Measurements from ENCODE around the gene L3MBTL4.

L3MBTL4 gene

DNA sequence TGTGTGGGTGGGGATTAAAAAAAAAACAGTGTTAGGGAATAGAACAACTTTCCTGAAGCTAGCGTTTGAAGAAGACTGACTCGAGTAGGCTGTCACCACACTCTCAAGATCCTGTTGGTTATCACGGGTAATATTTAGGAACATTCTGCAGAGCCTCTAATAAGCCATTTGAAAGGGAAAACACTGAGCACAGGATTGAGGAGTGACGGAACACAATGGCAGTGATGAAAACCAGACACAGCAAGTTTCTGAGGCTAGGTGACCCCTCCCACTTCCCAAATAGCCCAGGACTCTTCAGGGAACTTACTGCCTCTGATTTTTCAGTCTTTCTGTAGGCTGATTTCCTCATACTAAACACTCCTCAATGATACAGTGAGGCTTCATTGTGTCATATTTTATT lies 431.2 kb downstream of the L3MBTL4 start:
- no peak for DNase-seq (ENCODE audit: low read depth)

DNA sequence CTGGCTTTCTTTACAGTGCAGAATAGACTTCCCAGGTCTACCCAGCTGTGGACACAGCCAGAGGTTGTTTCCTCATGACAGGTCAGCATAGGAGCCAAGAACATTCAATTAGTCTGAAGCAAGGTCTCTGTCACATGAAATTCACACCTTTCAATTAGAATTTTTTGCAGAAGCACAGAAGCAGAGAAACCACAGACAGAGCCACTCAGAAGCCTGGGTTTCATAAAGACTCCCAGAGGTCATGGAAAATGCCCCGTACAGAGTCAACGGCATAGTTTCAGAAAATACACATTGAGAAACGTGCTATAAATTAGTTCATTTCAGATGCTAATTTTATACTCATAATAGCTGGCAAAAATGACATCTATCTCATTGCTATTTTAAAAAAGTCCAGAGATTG lies 432.4 kb downstream of the L3MBTL4 start:
- DNase-seq (ENCODE audit: low read depth): no peak

DNA sequence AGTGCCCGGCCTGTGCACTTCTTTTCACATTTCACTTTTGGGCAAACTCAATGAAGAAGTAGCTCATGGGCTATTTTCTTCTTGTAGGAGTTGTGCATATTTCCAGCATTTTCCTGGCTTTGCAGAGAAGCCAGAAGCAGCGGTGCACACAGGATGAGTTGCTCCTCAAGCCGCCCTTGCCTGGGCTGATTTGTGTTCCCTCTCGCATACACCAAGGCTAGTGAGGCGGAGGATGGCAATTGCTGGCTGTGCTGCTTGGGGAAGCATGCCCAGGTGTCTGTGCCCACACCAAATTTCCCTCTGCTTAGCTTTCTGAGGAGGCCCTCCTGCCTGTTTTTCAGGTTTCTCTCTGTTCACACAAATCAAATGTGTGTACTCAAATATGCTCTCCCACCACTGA lies 434.0 kb downstream of the L3MBTL4 start:
- no peak for DNase-seq (ENCODE audit: low read depth)

DNA sequence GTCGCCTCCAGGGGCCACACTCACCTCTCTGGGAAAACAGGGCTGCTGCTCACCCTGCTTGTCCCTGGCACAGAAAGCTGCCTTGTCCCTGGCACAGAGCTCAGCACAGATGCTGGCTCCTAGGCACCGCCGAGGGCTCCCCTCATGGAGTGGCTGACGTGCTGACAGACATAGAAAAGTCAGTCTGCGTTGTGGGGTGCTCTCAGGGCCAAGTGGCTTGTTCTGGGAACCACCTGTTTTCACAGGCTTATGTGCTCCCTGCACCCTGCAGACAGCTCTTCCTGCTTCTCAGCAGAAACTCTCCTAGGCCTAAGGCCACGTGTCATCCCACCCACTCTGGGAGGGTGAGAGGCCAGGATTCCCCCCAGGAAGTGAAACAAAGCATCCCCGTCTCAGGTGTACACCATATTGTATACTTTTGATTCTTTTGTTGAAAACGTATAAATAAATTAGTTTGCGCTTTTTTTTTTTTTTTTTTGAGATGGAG lies 434.7 kb downstream of the L3MBTL4 start:
- no peak for DNase-seq (ENCODE audit: low read depth)

DNA sequence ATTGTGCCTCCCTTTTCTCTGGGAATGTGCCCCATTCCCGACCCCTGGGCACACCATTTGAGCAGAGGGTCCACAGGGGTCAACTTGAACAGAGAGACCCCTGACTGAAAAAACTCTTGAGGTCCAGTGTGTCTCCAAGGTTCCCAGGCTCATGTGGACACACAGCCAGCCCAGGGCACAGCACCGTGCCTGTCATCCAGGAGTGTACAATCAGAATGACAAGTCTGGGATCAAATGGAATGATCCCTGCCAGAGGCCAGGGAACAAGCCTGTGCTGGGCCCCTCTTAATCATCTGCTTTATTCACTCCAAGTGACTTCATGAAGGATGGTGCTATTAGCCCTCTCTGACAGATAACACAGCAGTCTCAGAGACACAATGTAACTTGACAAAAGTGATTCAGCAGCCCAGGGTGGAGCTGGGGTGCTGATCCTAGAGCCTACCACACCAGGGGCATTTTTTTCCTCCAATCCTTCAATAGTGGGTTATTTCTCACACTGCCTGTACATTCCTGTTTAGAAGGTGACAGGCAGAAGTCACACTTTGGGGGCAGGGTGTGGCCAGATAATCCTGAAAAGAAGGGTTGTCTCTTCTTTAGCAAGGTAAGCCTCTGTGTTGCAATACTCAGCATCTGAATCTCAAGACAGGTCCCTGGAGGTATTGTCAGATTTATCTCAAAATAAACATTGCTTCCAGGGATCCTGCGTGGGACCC lies 435.4 kb downstream of the L3MBTL4 start:
- no peak for DNase-seq (ENCODE audit: low read depth)

DNA sequence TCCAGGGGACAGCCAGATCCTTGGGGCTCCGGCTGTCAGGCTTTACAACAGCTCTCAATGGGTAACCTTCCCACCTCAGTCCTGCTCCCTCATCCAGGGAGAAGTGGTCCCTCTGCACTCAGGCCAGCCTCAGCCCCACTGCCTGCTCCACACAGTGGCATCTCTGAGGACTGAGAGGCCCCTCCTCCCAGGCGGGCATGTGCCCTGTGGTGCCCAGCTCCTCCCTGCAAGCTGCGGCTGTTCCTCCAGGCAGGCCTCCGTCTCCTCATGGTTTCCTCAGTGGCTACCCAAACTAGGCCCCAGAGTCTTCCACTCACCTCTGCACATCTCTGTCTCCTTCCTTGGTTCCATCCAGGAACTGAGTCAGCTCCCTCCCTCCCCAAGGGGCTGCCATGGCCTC lies 437.7 kb downstream of the L3MBTL4 start:
- no peak for DNase-seq (ENCODE audit: low read depth)

DNA sequence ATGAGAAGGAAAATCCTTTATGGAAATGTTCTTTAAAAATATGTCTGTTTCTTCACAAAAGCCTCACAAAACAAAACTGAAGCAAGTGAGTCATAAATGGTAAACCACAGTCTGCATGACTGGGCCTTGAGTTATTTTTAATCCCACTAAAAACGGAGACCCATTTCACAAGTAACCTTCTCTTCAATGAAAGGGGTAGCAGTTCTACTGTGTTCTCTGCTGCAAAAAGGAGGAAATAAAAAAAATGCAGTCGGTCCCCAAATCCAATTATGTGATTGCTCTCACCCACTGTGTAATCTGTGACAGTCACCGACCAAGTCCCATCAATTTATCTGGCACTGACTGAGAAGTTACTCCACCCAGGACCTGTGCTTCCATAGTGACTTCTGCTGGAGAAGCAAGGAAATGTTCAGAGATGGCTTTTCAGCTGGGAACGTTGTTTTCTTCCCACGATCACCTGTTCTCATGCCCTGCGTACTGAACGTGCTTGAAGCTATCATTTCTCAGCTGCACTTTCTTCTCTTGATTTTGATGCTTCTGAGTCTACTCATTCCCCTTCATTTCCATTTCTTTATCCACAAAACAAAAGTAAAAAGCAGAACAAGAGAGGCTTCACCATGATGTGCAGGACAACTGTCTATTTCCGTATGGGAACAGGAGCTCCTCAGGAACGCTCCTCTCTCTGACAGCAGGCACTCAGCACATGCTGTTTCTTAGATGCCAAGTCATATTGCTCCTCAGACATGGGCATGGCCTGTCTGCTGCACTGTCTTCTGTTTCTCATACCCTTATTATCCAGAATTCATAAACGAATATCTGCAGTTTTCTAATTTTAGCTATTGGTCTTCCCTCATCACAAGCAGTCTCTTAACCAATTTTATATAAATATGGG lies 439.4 kb downstream of the L3MBTL4 start:
- DNase-seq (ENCODE audit: low read depth): peak; percentile 20

DNA sequence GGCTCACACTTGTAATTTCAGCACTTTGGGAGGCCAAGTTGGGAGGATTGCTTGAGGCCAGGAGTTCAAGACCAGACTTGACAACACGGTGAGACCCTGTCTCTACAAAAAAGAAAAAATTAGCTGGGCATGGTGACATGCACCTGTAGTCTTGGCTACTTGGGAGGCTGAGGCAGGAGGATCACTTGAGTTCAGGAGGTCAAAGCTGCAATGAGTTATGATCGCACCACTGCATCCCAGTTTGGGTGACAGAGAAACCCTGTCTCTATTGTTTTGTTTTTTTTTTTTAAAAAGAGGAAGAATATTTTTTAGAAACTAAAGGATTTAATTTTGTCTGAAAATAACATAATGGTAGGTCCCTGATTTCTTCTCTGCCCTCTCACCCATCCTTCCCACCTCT lies 440.0 kb downstream of the L3MBTL4 start:
- DNase-seq (ENCODE audit: low read depth): no peak

DNA sequence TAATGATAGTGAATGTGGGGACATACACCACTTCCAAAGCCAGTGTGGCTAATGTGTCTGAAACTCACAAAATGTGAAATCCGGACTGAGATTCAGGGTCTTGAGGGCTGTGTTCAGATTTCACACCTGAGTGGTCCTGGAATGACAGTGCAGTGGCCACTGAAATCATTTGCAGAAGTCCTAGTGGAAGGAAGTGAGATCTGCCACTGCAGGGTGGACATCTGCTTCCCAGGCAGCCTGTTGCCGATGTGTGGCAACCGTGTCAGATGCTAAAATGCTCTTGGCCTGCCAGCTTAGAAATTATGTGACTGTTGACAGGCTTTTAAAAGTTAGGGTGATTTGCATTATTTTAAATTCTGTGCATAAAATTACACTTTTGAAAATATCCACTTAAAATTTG lies 441.6 kb downstream of the L3MBTL4 start:
- no peak for DNase-seq (ENCODE audit: low read depth)

DNA sequence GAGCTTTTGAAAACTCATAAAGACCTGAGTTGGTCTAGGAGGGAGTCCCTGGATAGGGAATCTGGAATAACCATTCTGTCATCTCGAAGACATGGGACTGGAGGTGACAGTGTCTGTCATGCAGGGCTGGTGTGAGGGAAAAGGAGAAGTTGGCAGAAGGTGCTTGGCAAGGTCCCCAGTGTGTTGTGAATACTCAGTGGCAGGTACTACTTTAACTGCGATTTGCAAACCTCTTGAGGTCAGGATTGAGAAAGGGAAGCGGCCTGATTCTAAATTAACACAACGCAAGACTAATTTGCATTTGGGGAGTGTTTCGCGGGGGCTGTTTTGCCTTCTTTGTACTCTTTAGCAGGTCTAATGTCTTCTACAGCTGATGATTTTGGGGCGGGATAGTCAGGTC lies 442.4 kb downstream of the L3MBTL4 start:
- DNase-seq (ENCODE audit: low read depth): no peak

DNA sequence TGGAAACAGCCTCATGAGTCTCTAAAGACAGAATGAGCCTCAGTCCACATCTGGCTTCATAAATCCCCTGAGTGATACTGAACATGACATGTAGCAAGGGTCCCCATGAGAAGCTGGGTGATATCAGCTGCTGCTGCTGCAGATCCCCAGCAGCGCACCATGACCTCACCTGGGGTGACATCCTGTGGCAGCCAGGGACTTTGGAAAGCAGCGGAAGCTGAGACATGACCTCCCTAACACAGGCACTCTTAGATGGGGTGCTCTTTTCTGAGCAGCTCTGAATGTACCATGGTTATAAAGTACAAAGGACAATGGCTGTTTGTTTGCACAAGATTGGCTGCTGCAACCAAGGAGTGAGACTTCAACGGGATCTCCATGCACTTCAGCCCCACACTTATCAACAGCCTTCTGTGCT lies 444.7 kb downstream of the L3MBTL4 start:
- DNase-seq (ENCODE audit: low read depth): no peak

DNA sequence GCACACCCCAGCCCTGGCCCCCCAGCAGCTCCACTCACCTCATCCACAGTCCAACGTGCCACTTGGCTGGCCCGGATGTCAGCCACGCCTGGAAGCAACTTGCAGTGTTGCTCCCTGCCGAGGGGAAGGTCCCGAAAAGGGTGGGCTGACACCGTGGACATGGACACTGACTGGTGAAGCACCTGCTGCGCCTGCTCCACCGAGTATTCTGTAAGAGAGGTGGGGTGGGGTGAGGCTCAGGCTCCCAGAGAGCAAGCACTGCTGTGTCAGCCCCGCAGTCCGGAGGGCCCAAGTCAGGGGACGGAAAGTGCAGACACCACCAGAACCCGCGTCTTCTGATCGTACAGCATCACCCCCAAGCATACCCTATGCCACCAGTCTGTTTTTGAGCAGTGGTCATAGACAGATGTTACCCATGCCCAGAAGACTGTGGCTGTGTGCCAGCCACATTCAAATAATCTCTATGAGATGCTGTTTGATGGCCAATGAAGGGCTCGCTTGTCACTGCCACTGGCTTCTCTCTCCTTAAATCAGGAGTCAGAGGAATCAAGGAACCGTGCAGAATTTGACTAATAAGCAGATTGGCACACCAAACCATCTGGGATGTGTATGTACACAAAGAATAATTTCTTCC lies 445.2 kb downstream of the L3MBTL4 start:
- no peak for DNase-seq (ENCODE audit: low read depth)

DNA sequence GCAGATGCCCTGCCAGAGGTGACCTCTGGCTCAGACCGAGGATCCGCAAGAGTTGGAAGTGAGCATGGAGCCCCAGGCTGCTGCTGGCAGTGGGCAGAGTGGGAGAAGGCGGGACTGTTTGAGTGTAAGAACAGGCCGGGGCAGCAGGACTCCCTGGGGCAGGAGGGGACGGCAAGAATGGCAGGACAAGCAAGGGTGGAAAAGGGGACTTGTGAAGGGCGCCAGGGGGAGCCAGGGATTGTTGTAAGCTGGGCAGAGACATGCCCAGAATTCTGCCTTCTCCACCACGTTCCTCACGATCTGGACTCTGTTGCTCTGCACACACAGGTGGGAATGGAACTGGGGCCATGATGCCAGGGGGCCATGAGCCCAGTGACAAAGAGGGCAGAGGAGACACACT lies 447.0 kb downstream of the L3MBTL4 start:
- DNase-seq (ENCODE audit: low read depth): no peak

DNA sequence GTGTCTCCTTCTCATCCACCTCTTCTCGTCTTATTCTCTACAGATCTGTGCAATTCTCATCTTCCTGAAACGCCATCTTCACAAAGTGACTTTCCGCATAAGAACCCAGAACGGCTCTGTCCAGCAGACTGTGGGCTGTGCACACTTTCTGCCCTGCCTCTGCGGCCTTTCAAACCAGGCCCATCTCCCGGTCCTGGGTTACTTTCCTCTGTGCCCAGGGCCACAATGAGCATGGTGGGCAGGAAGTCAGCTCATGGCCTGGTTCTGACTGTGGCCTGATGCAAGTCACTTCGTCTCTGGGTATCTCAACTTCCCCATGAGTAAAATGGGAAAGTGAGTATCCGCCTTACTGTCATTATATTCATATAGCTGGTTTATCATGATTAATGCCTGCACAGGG lies 447.7 kb downstream of the L3MBTL4 start:
- no peak for DNase-seq (ENCODE audit: low read depth)

DNA sequence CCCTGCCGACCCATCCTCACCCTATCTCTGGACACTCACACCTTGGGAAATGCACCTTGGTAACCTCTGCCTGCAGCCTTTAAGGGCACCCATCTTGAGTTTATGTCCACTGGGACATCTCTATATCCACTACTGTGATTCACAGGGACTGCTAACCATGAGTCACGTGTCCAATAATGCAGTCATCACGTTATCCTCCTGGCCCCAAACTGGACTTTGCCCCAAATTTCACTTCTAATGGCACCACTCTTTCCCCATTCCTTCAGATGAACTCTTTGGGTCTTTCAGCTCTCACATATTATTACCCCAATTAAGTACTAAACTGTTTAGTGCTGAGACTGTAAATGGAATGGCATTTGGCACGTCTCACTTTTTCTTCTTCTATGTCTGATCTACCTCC lies 448.2 kb downstream of the L3MBTL4 start:
- no peak for DNase-seq (ENCODE audit: low read depth)

DNA sequence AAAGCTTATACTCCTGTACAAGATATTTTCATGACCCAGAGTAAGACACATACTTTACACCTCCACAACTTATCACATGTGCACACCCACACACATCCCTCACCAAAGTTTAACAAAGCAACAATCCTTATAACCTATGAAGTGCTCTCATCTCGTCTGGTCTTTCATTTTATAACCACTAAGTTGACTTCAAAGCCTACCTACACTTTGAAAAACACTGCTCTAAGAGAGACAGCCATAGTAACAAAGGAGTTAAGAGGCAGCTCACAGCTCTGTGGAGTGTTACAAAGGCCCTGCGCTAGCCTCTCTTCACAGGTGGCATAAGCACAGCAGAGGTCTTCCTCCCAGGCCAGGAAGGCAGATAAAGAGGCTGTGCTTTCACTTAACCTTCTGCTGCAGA lies 449.7 kb downstream of the L3MBTL4 start:
- DNase-seq (ENCODE audit: low read depth): no peak

DNA sequence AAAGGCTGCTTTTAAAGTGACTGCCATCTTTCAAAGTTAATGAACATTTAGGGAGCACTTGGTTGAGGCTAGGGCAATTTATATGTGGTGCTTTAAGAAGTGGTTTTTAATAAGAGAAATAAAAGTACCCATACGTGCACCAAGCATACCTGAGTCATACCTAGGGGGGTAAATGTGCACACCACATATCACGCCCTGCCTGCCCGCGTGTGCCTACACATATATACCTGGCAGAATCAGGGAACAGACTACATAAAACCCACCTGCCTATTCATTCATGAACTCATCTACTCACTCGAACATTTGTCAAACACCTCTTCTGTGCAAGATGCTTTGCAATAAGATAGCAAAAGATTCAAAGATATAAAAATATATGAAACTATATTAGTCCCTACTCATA lies 450.1 kb downstream of the L3MBTL4 start:
- no peak for DNase-seq (ENCODE audit: low read depth)

DNA sequence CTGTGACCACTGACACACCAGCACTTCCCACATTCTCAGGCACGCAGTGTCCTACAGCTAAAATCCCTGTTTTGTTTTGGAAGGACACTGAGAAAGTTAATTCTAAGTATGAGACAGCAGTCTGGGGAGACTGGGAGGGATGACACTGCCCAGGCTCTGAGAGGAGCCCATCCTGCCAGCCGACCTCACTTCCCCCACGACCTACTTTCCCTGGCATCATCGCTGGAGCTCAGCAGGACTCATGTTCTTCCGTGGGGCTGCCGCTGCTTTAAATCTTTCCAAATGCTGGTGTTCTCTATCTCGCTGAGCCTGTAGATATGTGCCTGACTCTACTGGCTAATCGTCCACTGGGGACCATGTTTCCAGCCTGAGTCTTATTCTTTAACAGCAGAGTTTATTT lies 450.6 kb downstream of the L3MBTL4 start:
- DNase-seq (ENCODE audit: low read depth): no peak

DNA sequence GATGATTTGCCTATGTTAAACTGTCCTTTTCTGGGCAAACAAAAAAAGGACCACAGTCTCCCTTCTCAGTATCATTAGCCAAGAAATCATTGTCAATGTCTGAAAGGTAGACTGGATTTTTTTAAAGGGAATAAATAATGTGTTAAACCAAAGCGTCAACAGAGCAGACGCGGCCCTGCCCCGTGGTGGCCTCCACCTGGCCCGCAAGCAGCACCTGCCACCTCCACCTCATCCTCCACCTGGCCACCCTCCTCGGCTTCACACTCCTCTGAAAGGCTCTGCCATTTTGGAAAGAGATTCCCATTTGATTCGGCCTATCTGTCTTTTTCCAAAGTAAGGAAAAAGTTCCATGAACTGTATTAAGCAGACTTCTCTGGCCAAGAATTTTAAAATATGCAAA lies 451.4 kb downstream of the L3MBTL4 start:
- DNase-seq (ENCODE audit: low read depth): no peak

DNA sequence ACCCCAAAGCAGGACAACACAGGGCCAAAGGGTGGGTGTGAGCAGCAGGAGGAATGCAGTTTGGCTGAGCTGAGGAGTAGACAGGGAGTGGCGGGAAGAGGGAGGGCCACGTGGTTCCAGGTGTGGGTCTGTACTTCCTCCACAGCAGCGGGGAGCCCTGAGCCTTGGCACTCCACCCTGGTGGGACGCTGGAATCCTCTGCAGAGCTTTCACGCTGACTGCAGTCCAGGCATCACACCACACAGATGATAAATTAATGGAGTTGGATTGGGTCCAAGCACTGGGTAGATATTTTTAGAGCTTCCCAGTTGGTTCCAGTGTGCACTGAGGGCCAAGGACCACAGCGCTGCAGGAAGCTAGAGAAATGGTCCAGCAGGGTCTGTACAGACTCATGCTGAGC lies 452.3 kb downstream of the L3MBTL4 start:
- no peak for DNase-seq (ENCODE audit: low read depth)

DNA sequence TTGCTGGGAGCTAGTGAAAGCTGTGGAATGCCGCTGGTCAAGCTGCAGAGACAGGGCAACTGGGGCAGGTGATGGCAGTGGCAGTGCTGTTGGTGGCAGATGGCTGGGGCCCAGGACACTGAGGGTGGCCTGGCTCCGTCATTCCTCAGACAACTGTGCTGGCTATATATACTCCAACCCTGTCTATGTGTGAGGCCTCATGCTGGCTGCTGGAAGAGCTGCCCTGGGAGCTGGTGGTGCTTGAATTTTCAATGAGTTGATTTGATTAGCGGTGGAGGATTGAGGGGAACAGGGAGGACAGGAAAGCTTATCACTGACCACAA lies 452.9 kb downstream of the L3MBTL4 start:
- no peak for DNase-seq (ENCODE audit: low read depth)

DNA sequence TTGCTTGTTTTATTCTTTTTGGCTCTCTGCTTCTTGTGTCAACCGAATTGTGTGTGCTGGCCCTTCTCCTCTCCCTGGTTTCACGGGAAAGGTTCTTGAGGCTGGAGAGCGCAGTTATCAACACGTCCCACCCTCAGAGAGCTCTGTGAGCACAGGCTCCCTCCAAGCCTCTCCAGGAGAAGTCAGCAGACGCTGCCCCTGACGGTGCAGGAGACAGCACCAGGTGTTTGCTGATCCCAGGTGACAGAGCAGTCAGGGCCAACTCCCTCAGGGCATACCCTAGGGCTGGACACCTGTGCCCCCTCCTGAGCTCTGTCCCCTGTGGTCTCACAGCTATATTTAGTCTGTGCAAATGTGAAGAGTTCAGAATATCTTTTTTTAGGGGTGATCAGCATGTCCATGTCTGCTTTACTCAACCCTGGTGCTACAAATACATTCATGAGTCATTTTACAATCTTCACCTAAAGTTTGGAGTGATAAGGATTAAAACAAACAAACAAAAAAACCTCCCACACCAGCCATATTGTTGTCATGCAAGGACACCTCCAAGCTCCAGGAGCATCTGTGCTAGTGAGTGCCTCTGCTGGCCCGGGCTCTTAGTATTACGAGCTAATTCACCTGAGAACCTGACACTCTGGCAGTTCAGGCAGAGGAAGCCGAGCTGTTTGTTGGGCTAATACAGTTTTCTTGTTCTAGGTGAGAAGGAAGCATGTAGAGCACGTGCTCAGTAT lies 453.4 kb downstream of the L3MBTL4 start:
- DNase-seq (ENCODE audit: low read depth): no peak

All from ELR (cell line).